Thoracic aorta endothelial cell (primary cell): ENCODE data around the gene PCSK1. TPM values are rescaled to one million over a fixed set of nuclear protein-coding genes. Genes with fewer than 3 reads are reported as not detected.

ENCODE experiments used
- total RNA-seq: library from RNA; depleted of rRNA; stranded (reverse); fragments of >200 nt; gene quantifications from 2 replicates; pipeline ENCODE4 v1.2.3, GENCODE V29; 2012

PCSK1 gene
- total RNA-seq, result 1.5 and 4.7 TPM in 2 replicates

GRCh38 chr5:96433066-96433447 lies at the start of gene PCSK1:
Gene PCSK1, minus strand, starts transcription at chr5:96433248. Its CDS starts 206 bp downstream, at chr5:96433042.

Other genes starting within 250 kb of the PCSK1 start
- 243 and 272 TPM in 2 replicates for gene CAST, start 229.1 kb upstream of the PCSK1 start, total RNA-seq